Stimulated activated CD8-positive, alpha-beta memory T cell treated with anti-CD3 and anti-CD28 coated beads, Interleukin-12 subunit alpha, Interleukin-12 subunit beta, amount 100 ng/mL, for 4 hours (primary cell): ENCODE measurements around the gene GSTM4.
A peak's percentile ranks its signal among the peaks of the same experiment; 100 is the strongest.

Experiments
- DNase-seq: peaks from one replicate; pipeline ENCODE4 v3.0.0-alpha.2; 2020; ENCODE audit warnings: low read depth

The GSTM4 gene

GRCh38 chr1:109655615-109656519, at the start of gene GSTM4:
Gene GSTM4, plus strand, starts transcription at chr1:109656099. Its CDS starts 291 bp downstream, at chr1:109656390.
- peak; percentile 53 for DNase-seq

- DNase-seq = no peak
Observed at GRCh38 chr1:109609881-109610280, 46.0 kb upstream of the GSTM4 start.

DNA sequence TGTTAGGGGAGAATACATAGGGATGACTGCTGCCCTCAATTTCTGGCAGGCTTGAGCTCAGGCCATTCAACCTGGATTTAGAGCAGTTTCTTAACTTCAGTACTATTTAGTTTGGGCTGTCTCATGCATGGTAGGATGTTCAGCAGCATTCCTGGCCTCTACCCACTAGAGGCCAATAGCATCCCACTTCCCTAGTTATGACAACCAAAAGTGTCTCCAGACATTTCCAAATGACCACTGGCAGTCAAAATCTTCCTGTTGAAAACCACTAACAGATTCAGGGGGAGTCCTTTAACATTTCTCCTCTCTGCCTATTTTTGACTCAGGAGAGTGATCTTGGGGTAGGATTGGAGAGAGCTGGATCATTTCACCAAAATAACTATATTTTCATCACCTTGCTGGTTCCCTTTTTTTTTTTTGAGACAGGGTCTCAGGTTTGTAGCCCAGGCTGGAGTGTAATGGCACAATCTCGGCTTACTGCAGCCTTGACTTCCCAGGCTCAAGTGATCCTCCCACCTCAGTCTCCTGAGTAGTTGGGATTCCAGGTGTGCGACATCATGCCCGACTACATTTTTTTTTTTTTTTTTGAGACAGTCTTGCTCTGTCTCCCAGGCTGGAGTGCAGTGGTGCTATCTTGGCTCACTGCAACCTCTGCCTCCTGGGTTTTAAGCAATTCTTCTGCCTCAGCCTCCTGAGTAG, 45.1 kb upstream of the GSTM4 start:
- DNase-seq = no peak

GRCh38 chr1:109611308-109611990, 44.5 kb upstream of the GSTM4 start:
- DNase-seq = no peak

GRCh38 chr1:109613361-109614147, 42.3 kb upstream of the GSTM4 start:
- no peak for DNase-seq

- no peak for DNase-seq
Observed at GRCh38 chr1:109615879-109616278, 40.0 kb upstream of the GSTM4 start.

DNA sequence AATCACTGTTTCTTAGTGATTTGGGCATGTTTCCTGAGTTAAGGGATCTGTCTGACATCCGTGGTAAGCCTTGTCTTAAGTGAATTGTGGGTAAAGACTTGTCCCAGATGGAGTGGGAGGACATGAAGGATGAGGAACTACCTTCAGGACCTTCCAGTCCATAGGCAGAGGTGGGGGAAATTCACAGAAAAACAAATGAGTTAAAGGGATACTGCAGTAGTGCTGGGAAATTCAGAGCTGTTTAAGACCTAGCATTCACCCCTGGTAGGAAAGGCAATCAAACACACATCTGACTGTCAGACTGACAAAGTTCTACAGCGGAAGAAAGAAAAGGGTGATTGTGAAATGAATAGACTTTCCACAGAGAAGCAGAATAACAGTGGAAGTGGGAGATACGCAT, 39.5 kb upstream of the GSTM4 start:
- DNase-seq = no peak

- no peak for DNase-seq
Observed at GRCh38 chr1:109617291-109617801, 38.6 kb upstream of the GSTM4 start.

DNA sequence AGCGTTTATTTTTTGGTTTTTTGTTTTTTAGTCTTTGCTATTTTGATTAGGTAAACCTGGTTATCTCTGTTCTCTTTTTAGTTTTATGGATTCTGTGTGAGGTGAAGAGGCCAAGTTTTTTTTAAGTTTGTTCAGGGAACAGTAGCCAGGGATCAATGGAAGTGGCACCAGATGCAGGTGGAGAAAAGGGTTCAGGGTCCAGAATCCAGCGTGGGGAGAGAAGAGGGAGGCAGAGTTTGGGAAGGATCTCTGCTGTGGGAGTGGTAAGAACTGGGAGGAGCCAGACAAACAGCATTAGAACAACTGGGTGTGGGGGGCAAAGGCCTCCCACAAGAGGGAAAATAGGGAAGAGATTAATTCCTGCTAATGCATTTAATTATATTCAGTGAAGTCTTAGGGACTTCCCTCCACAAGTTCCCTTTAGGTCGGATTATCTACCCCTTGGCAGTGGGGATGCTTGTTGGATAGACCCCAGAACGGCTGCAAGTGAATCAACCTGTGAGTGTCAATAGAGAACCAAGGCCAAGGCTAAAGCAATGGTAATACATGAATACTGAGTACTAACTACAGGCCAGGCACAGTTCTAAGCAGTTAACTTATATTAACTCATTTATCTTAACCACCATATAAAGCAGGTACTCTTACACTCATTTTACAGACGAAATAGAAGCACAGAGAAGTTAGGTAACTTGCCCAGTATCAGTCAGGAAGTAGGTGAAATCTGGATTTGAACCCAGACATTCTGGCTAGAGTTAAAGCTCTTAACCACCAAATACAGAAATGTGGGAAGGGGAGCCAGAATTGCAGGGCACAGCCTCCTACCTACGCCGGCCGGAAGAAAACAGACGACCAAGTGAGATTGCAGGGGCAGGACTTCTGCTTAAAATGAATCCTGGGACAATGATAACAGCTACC, 37.0 kb upstream of the GSTM4 start:
- no peak for DNase-seq

- peak; percentile 65 for DNase-seq
Observed at GRCh38 chr1:109619576-109620400, 36.1 kb upstream of the GSTM4 start, which contains the start of the genes AMPD2 and GNAT2. Gene AMPD2, plus strand, starts transcription at chr1:109619837. Its CDS starts 1,339 bp downstream, at chr1:109621176. Gene GNAT2, minus strand, starts transcription at chr1:109619616. Its CDS starts 6,746 bp downstream, at chr1:109612870.

DNA sequence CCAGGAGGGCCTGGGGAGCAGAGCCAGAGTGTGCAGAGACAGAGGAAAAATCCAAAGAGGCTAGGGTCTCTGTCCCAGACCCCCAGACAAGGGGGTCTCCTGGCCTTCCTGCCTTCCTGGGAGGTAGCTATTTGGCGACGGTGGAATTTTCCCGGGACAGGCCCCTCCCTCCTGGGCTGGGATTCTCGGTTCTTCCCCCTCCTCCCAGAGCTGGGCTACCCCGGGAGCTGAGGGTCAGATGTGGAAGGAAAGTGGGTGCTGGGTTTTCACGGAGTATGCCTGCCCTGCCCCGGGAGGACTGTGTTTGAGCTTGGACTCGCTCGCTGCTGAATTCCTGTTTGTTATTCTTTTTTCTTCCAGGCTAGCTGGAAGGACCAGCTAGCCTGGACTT, 35.5 kb upstream of the GSTM4 start:
- DNase-seq = no peak

DNA sequence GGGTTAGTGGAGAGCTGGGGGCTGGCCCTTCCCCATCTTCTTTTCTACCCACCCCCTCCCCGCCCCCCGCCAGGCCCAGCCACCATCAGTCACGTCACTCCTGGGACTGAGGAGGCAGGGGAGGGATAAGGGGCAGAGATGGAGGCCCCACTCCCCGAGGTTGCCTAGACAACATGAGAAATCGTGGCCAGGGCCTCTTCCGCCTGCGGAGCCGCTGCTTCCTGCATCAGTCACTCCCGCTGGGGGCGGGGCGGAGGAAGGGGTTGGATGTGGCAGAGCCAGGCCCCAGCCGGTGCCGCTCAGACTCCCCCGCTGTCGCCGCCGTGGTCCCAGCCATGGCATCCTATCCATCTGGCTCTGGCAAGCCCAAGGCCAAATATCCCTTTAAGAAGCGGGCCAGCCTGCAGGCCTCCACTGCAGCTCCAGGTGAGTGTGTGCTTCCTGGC, 35.0 kb upstream of the GSTM4 start:
- DNase-seq = peak; percentile 93

DNA sequence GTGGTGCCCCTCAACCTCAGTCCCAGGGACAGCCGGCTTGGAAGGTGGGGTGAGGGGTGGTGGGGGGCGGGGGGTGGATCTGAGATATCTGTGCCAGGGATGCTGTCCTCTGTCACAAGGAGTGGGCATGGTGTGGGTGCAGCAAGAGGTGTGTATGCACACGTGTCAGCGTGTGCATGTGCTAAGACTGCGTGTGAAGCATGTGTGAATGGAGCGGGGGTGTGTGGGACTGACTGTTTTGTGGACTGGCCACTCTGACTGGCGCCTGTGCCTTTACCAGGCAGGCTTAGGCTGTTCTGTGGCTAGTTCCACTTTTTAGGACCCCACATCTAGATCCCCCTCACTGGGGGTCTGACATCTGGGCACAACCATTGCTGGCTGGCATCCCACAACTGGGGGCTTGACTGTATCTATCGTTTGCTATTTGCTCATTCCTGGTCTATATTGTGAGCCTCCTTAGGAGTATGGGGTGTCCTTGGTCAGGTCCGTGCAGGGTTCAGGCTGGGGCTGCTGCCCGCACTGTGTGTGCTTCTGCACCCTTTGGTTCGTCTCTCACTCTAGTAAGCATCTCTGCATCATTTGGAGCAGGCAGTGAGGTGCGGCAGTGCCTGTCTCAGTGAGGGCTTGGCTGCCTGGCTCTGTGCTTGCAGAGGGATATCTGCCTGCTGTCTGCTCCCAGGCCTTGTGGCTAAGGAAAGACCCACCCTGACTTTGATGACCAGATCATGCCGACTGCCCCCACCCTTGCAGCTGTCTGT, 34.3 kb upstream of the GSTM4 start:
- no peak for DNase-seq

DNA sequence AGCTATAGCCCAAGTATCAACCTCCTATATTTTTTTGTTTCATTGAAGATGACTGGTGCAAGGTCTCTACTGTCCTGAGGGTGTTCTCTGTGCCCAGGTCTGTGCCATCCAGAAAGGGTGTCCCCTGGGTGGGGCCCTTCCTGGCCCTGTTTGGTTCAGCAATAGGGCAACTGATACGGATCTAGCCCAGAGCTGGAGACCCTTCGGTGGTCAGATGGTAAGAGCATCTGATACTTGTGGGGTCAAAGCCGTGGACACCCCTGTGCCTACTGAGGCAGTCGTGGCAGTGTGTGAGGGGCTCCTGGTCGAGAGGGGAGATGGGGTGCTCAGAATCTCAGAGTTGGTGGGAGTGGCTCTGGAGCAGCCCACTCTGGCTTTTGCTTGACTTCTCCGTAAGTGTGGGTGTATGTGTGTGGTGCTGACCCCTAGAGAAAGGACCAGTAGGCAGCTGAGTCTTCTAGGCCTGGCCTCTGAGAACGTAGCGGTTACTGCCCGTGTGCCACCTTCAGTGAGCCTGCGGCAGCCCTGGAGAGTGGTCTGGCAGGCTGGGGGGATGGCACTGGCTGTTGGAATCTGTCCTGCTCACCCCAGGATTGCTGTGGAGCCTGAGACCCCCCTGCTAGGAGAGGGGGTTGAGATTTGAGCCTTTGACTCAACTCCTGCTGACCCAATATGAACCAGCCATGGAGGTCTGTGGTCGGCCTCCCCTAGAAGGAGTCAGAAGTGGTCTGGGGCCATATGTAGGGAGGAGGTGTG, 33.6 kb upstream of the GSTM4 start:
- no peak for DNase-seq

DNA sequence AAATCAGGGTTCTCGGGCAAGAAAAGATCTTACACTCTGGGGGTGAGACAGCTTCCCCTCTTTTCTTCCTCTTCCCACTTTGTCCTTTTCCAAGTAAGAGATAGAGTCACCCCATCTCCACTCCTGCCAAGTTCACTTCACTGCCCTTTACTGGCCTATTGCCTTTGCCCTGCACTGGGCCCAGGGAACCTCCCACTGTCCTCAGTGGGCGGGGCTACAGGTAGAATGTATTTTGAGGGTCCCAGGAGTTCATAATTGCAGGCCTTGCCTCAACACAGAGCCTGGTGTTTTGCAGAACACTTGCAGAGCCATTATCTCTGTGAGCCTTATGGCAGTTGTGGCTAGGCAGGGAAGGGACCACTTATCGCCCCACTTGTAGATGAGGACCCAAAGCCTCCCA, 33.0 kb upstream of the GSTM4 start:
- DNase-seq = no peak

DNA sequence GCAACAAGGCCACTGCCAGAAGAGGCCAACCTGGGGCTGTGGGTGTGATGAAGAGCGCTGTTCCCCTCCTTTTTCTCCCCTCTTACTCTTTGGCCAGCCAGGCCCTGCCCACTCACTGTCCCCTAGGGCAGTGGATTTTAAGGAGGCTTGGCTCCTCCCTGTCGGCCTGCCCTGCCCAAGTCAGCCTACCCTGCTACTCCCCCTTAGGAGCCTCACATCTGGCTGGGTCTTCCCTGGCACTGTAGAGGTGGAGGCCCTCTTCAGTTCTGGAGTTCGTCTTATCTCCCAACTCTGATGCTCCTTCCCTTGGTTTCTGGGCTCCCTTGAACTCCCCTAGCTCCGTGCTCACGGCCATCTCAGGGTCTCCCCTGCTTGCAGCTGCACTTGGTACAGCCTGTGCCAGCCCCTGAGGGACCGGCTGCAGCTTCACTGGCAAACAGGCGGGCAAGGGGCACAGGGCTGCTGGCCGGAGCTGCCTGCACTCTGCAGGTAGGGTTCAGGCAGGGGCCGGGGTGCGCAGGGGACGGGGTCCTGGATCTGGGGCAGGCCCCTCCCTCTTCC, 32.2 kb upstream of the GSTM4 start:
- DNase-seq = no peak

- no peak for DNase-seq
Observed at GRCh38 chr1:109624201-109625010, 31.5 kb upstream of the GSTM4 start.
